Activated CD4-positive, alpha-beta memory T cell treated with anti-CD3 and anti-CD28 coated beads for 36 hours (primary cell): ENCODE measurements around the gene SPOCD1. TPM values are rescaled to one million over a fixed set of nuclear protein-coding genes. Genes with fewer than 3 reads are reported as not detected.

Experiments used
- CTCF ChIA-PET: fragments of 350-600 bp; sonication (Branson Sonifier 250); formaldehyde crosslinking; loops from one replicate; lab custom pipeline; 2021; ENCODE audit warnings: antibody characterized with exemption, inconsistent platforms; lab: Charles Lee
- POLR2A ChIA-PET: fragments of 350-600 bp; sonication (Branson Sonifier 250); formaldehyde crosslinking; loops from one replicate; lab custom pipeline; 2021; ENCODE audit warnings: antibody characterized with exemption; lab: Charles Lee
- DNase-seq: peaks from one replicate; pipeline ENCODE4 v3.0.0-alpha.2; 2020
- H3K27ac Mint-ChIP-seq: one replicate; pipeline ENCODE4 v1.8.0; 2021; ENCODE audit warnings: mixed read lengths
- H3K27me3 Mint-ChIP-seq: one replicate; pipeline ENCODE4 v1.8.0; 2021; ENCODE audit warnings: mixed read lengths
- H3K36me3 Mint-ChIP-seq: one replicate; pipeline ENCODE4 v1.8.0; 2021; ENCODE audit warnings: mixed read lengths
- H3K4me1 Mint-ChIP-seq: one replicate; pipeline ENCODE4 v1.8.0; 2021; ENCODE audit warnings: low read depth, mixed read lengths
- H3K4me3 Mint-ChIP-seq: one replicate; pipeline ENCODE4 v1.8.0; 2021; ENCODE audit warnings: mild to moderate bottlenecking, mixed read lengths
- H3K9me3 Mint-ChIP-seq: one replicate; pipeline ENCODE4 v1.8.0; 2021; ENCODE audit warnings: mixed read lengths
- intact Hi-C: fragments of 100-400 bp; cut with micrococcal nuclease; formaldehyde crosslinking; loops from one replicate; pipeline ENCODE4 v1.15.1; 2023
- total RNA-seq, 2 experiments: library from RNA; stranded (reverse); gene quantifications; one replicate each; pipeline ENCODE4 v1.2.3, GENCODE V29; 2021

Gene SPOCD1
- total RNA-seq, 2 experiments from 2014 or later, result 0.73 to 0.78 TPM

GRCh38 chr1:31846484-31846883 lies 30.7 kb upstream of the SPOCD1 start:
- Mint-ChIP-seq H3K27ac (no peak overlapping the region), H3K4me3 (no peak overlapping the region), H3K4me1 (peaks cover 43% of the 10 kb centered on the region), H3K9me3 (no peaks in the 10 kb centered on the region), H3K27me3 (no peaks in the 10 kb centered on the region), H3K36me3 (no peaks in the 10 kb centered on the region)
- POLR2A ChIA-PET, result no interaction called here
- CTCF ChIA-PET, result interaction anchor here (1.5 kb wide), 1 partner anchor 118 kb away, joined by 4 read pairs; no protein-coding TSS in a partner anchor
- DNase-seq, result no peak
- intact Hi-C loops, result loop anchor here (5.0 kb wide), 1 partner anchor 41 kb away; no protein-coding TSS in a partner anchor

DNA sequence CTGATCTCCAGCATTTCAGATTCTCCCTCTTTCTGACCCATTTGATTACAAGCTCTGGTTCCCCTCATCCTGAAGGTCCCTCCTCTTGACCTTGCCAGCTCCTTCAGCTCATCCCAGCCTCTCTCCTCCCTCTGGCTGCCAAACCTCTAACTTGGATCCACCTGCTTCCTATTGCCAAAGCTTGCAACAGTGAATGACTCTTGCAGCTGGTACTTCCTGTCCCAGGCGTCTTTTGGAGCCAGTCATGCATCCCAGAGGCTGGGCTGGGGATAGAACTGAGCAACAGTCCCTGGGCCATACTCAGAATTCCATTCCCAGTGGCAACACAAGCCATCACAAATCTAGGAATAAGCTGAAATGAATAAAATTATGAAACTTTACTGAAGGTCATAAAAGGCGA lies 27.7 kb upstream of the SPOCD1 start:
- Mint-ChIP-seq H3K27me3 (no peaks in the 10 kb centered on the region), H3K4me3 (no peak overlapping the region), H3K4me1 (peaks cover 27% of the 10 kb centered on the region), H3K36me3 (no peaks in the 10 kb centered on the region), H3K27ac (no peak overlapping the region), H3K9me3 (no peaks in the 10 kb centered on the region)
- CTCF ChIA-PET, result interaction anchor here (0.8 kb wide), 1 partner anchor 28 kb away, joined by 3 read pairs; the partner anchor contains the start of gene SPOCD1
- DNase-seq, result no peak
- intact Hi-C loops, result no loop called here
- POLR2A ChIA-PET, result interaction anchor here (0.9 kb wide), 1 partner anchor 15 kb away, joined by 3 read pairs; no protein-coding TSS in a partner anchor

DNA sequence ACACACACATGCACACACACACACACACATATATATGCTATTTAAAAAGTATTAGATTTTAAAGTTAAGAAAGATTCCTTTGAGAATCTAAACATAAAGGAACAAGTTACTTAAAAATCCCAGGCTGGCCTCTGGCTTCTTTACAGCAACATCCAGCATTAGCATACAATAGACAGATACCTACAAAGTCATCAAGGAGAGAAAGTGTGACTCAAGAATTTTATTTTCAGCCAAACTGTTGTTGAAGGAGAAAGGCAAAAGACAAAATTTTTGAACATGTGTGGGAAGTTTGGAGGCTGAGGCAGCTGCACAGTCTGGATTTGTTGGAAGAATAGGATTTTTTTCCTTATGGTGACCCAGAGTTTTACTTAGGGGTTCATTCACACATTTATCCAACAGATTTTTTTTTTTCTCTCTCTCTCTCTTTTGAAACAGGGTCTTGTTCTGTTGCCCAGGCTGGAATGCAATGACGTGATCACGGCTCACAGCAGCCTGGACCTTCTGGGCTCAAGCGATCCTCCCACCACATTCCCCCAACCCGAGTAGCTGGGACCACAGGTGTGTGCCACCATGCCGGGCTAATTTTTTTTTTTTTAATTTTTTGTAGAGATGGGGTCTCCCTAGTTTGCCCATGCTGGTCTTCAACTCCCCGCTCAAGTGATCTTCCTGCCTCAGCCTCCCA lies 24.0 kb upstream of the SPOCD1 start:
- Mint-ChIP-seq H3K27me3 (no peaks in the 10 kb centered on the region), H3K27ac (no peak overlapping the region), H3K4me3 (no peak overlapping the region), H3K4me1 (peaks cover 6% of the 10 kb centered on the region), H3K36me3 (no peaks in the 10 kb centered on the region), H3K9me3 (no peaks in the 10 kb centered on the region)
- no peak for DNase-seq
- POLR2A ChIA-PET, result no interaction called here
- intact Hi-C loops, result no loop called here
- CTCF ChIA-PET, result no interaction called here

DNA sequence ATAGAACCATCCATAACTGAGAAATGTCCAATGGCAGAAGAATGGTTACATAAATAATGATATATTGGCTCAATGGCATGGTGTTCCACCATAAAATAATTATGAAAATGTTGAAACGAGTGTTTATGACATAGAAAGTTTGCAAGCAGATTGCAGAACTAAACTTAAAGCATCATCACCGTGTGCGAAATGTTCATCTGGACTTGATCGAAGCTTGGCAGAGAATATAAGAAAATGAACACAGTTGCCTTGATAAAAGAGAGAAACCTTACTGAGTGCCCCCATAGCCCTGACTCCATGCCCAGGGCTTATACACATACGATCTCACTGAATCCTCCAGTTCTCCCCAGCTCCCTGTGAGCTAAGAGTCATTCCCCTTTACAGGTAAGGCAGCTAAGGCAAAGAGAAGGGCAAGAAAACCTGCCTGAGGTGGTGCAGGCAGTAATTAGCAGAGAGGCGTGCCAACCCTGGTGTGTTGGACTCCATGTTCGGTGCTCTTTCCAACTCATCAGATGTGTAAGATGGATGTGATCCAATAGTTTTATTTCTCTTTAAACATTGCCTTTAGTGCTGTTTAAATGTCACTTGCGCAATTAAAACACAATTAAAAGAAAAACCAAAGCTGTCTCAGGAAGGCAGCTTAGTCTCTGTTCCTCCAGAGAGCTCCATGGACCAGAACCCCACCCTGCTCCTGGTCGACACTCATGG lies 21.8 kb upstream of the SPOCD1 start:
- intact Hi-C loops, result no loop called here
- POLR2A ChIA-PET, result no interaction called here
- H3K27me3 Mint-ChIP-seq, result no peaks in the 10 kb centered on the region

GRCh38 chr1:31836638-31837037 lies 20.8 kb upstream of the SPOCD1 start:
- no peak for DNase-seq
- Mint-ChIP-seq H3K27me3 (no peaks in the 10 kb centered on the region), H3K4me3 (no peak overlapping the region), H3K9me3 (no peaks in the 10 kb centered on the region), H3K36me3 (no peaks in the 10 kb centered on the region), H3K27ac (no peak overlapping the region), H3K4me1 (peaks cover 6% of the 10 kb centered on the region)
- CTCF ChIA-PET, result interaction anchor here (1.0 to 5.1 kb wide), 4 partner anchors 20 to 127 kb away, joined by 3 to 29 read pairs (median 8); partner anchors contain the start of gene SPOCD1
- intact Hi-C loops, result no loop called here
- POLR2A ChIA-PET, result no interaction called here

More for the DNA sequence above, 21.8 kb upstream of the SPOCD1 start:
- CTCF ChIA-PET, result interaction anchor here (0.6 to 5.1 kb wide), 3 partner anchors 22 to 130 kb away, joined by 3 to 29 read pairs (median 3); partner anchors contain the start of gene SPOCD1
- Mint-ChIP-seq H3K9me3 (no peaks in the 10 kb centered on the region), H3K27ac (no peak overlapping the region), H3K4me3 (no peak overlapping the region), H3K36me3 (no peaks in the 10 kb centered on the region), H3K4me1 (peaks cover 6% of the 10 kb centered on the region)
- no peak for DNase-seq

DNA sequence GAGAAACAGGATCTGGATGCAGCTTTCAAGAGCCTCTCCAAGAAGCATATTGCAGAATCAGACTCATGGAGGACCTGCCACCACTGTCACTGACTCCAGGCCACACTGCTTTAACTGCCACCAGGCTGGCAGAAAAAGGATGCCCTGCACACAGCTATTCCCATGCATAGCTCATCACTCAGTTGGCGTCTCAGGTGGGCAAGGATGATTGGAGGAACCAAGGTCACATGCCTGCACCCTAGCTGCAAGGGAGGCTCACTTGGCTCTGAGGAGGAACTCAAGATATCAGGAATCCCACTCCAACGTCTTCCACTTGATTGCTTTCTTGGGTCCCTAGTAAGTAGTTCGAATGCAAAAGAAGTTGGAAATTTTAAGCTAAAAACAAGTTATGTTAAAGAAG lies 19.6 kb upstream of the SPOCD1 start:
- Mint-ChIP-seq H3K4me3 (no peak overlapping the region), H3K9me3 (no peaks in the 10 kb centered on the region), H3K4me1 (peaks cover 6% of the 10 kb centered on the region), H3K36me3 (no peaks in the 10 kb centered on the region), H3K27ac (no peak overlapping the region), H3K27me3 (no peaks in the 10 kb centered on the region)
- POLR2A ChIA-PET, result interaction anchor here (0.6 kb wide), 2 partner anchors 13 to 127 kb away, joined by 3 read pairs; no protein-coding TSS in a partner anchor
- DNase-seq, result no peak
- CTCF ChIA-PET, result interaction anchor here (0.7 to 5.1 kb wide), 7 partner anchors 18 to 244 kb away, joined by 3 to 29 read pairs (median 4); partner anchors contain the start of gene SPOCD1
- intact Hi-C loops, result no loop called here

DNA sequence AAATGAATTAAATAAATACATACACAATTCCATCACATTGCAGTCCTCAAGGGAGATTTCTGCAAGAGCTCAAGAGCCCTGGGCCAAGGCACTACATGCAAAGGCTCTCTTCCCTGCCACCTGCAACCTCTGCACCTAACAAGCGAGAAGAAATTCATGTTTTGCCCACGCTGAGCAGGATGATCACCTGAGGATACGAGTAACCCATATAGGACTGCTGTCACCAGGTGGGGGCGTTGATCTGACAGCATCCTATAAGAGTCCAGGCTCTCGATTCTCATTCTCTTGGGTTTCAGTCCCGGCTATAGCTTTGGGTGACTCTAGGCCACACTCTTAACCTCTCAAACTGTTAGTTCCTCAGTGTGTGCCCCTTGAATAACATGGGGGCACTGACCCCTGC lies 18.7 kb upstream of the SPOCD1 start:
- Mint-ChIP-seq H3K27me3 (no peaks in the 10 kb centered on the region), H3K36me3 (no peaks in the 10 kb centered on the region), H3K4me3 (no peak overlapping the region), H3K4me1 (peaks cover 6% of the 10 kb centered on the region), H3K27ac (no peak overlapping the region), H3K9me3 (no peaks in the 10 kb centered on the region)
- POLR2A ChIA-PET, result no interaction called here
- intact Hi-C loops, result loop anchor here (5.0 kb wide), 1 partner anchor 128 kb away; no protein-coding TSS in a partner anchor
- CTCF ChIA-PET, result interaction anchor here (0.7 to 5.1 kb wide), 5 partner anchors 18 to 197 kb away, joined by 3 to 29 read pairs (median 8); partner anchors contain the start of gene SPOCD1
- DNase-seq, result peak; percentile 40

DNA sequence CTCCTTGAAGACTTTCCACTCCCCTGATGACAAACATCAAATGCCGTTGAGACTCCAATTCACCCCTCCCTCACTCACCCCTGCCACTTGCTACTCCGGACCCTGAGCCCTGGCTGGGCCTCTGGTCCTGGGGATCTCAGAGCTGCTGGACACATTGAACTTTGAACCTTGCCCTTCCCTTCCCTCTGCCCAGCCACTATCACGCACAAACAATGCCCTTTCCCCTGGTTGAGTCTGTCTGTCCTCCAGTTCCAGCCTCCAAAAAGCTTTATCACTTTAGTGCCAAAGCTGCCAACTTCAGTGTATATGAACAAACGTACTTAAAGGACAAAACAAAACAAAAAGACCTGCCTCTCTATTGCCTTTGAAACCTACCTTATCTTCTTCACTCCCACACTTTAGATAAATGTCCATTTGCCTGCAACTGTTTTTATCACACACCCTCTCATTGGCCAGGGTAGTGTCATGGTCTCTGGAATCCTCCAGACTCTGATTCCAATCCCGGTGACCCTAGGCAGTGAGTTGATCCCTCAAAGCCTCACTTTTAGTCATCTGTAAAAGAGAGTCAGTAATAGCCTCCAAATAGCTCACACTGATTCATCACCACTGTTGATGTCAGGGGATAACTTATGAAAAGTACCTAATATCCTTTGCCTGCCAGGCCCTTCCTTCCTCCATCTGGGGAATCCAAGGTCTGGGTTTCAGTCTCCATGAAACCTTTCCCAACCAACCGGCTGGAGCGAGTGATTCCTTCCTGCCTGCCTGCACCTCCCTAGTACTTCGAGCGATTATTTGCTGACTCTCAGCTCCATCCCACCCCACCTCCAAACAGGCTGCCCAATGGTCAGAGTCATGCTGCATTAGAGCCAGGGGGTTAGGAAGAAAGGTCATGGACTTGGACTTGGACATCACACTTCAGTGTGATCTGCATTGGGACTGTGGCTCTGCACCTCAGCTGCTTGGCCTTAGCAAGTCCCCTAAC lies 15.9 kb upstream of the SPOCD1 start:
- intact Hi-C loops, result loop anchor here (5.0 kb wide), 1 partner anchor 131 kb away; no protein-coding TSS in a partner anchor
- POLR2A ChIA-PET, result no interaction called here
- H3K9me3 Mint-ChIP-seq, result no peaks in the 10 kb centered on the region
- no peaks in the 10 kb centered on the region for H3K36me3 Mint-ChIP-seq
- no peak overlapping the region for H3K27ac Mint-ChIP-seq
- CTCF ChIA-PET, result no interaction called here
- DNase-seq, result no peak
- no peaks in the 10 kb centered on the region for H3K27me3 Mint-ChIP-seq
- no peak overlapping the region for H3K4me3 Mint-ChIP-seq
- H3K4me1 Mint-ChIP-seq, result peaks cover 17% of the 10 kb centered on the region

- H3K9me3 Mint-ChIP-seq, result no peaks in the 10 kb centered on the region
- CTCF ChIA-PET, result interaction anchor here (0.5 kb wide), 1 partner anchor 186 kb away, joined by 3 read pairs; no protein-coding TSS in a partner anchor
- H3K4me1 Mint-ChIP-seq, result peaks cover 21% of the 10 kb centered on the region
- DNase-seq, result no peak
- POLR2A ChIA-PET, result interaction anchor here (1.0 kb wide), 1 partner anchor 186 kb away, joined by 5 read pairs; the partner anchor contains the start of gene PEF1
- no peak overlapping the region for H3K27ac Mint-ChIP-seq
- intact Hi-C loops, result loop anchor here (5.0 kb wide), 1 partner anchor 132 kb away; no protein-coding TSS in a partner anchor
- H3K27me3 Mint-ChIP-seq, result no peaks in the 10 kb centered on the region
- H3K36me3 Mint-ChIP-seq, result no peaks in the 10 kb centered on the region
- H3K4me3 Mint-ChIP-seq, result no peak overlapping the region
Measured at GRCh38 chr1:31830511-31830910, 14.7 kb upstream of the SPOCD1 start.

- H3K27ac Mint-ChIP-seq, result no peak overlapping the region
- intact Hi-C loops, result loop anchor here (5.0 kb wide), 1 partner anchor 132 kb away; no protein-coding TSS in a partner anchor
- H3K4me1 Mint-ChIP-seq, result peaks cover 21% of the 10 kb centered on the region
- DNase-seq, result no peak
- H3K4me3 Mint-ChIP-seq, result no peak overlapping the region
- ChIA-PET POLR2A (interaction anchor here (1.0 kb wide), 1 partner anchor 186 kb away, joined by 5 read pairs; the partner anchor contains the start of gene PEF1), CTCF (interaction anchor here (0.5 kb wide), 1 partner anchor 186 kb away, joined by 3 read pairs; no protein-coding TSS in a partner anchor)
- H3K9me3 Mint-ChIP-seq, result no peaks in the 10 kb centered on the region
- H3K36me3 Mint-ChIP-seq, result no peaks in the 10 kb centered on the region
- no peaks in the 10 kb centered on the region for H3K27me3 Mint-ChIP-seq
Measured at GRCh38 chr1:31830065-31830464, 14.2 kb upstream of the SPOCD1 start.
